HL-60/S4 treated with phorbol 12-myristate 13-acetate at 8.2 ng/mL for 4 days and 3 days (cell line): Measurements from ENCODE around the gene CCDC89.
"Not testable (repeated sequence)": the region's sequence is repeated elsewhere in the genome, so short reads cannot be mapped to it uniquely, and the experiment has no call there.

Experiments
- in situ Hi-C: fragments of 300-500 bp; cut with MboI; formaldehyde crosslinking; loops from 2 replicates; pipeline ENCODE4 v1.15.0; 2022; ENCODE audit warnings: low sequenced_read_pairs

The CCDC89 gene

DNA sequence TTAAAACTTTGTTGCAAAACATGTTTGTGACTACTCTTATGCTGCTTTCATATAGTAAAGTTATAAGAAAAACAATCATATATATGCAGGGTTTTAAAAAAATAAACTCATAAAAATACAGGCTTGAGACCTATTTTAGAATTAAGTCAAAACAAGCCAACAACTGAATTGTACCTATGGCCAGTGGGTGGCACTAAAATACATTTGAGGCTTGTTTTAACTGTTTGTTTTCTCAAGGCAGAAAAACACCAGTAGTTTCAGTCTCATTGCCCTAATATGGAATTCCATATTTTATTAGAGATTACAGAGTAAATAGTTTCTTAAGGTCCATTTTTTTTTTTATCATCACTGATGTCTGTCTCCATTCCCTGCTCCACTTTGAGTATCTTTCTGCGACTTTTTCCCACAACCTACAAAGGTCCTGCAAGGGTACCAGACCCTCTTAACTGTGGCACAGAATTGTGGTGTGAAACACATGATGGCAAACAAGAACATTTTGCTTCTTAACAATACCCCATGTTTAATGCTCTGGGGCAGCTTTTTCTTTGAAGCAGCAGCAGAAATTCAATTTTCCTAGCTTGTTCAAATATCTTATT, 8.5 kb upstream of the CCDC89 start:
- in situ Hi-C loops = no loop called here

DNA sequence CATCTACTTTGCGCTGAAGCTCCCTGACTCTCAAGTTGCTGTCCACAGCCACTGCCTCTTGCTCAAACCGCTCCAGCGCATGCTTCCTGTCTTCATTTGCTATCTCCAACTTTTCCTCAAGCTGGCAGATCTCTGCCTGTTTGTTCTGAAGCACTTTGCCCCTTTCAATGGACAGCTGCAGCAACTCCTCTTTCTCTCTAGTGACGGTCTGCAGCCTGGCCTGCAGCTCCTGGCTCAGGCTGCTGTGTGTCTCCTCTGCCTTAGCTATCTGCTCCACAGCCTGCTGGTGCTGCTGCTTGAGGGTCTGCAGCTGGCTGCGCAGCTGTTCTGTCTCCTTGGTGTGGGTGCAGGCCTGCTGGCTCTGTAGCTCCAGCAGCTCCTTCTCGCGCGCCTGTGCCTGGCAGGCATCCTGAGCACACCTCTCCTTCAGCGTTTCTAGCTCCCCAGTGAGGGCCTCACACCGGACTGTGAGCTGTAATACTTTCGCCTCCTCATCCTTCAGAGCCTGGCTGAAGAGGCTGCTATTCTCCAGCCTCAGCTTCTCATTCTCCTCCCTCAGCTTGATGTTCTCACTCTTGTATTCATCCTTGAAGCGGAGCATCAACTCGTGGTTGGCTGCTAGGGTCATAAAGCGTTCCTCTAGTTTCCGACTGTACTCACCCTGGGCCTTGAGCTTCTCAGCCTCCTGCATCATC, 723 bp downstream of the CCDC89 start:
- in situ Hi-C loops = no loop called here

DNA sequence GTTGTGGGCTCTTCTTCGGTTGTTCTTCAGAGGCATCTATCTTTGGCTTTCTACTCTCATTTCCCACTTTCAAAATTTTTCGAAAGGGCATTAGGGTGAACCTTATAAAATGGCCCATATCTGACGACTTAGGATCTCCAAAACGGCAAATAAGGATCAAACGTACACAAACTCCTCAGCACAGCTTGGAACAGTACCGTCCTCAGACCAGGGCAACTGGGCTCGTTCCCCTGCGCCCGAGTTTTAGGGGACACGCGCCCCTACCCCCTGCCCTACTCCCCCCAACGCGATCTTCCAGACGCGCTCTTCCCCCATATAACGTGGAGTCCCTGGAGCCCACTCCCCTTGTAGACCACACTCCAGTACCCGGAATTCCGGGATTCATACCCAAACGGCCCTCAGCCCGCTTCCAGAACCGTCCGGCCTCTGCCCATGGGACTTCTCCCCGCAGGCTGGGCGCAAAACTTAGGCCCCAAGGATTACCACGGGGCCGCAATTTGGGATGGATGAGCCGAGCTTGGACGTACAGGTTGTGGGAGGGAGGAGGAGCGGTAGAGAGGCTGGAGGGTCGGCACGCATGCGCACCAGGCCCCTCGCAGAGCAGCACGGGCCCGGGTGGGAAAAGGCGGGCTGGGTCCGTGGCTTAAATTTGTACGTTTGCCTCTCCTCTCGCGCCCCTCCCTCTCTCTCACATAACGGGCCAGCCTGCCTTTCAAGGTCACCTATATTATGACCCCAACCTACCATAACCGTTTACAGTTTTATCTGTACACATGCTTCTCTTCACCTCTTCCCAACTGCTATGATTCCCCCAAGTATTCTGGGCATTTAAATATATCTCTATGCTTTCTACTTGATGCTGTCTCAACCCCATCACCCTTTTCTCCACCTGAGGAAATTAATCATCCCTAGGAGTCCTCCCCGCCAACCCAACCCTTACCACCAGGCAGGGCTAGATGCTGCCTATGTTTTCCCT, 3.4 kb downstream of the CCDC89 start:
- in situ Hi-C loops = no loop called here

DNA sequence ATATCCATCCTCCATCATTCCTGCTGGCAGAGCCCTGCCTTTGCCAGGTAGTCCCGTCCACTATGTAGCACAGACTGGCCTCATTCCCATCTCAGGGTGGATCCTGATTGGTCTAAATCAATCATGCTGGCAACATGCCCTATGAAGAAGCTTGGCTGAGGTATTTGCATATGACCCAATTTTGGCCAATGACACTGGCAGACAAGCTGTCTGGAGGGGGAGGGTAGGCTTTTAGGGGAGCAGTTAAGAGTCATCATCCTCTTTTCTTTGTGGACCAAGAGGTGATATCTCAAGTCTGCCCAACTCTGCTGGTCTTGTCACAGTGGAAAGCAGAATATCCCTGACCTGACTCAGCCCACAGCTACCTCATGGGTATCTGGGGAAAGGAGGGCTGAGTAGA, 5.1 kb downstream of the CCDC89 start:
- in situ Hi-C loops = no loop called here

DNA sequence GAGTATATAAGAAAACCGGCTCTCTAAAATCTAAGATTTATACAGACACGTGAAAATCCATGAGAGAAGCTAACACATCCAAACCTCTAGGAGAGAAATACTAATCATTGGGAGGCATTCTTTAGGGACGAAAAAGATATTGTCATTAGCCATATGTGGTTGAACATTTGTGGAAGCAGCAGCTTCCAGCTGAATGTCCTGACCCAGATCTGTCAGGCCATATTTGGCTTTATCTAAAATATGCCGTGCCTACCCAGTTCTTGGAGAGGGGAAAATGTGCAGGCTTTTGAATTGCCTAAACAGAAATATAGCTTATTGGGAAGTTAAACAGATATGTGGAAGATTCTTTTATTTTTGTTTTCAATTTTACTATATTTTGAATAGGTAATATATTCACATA, 6.4 kb downstream of the CCDC89 start:
- in situ Hi-C loops = no loop called here

DNA sequence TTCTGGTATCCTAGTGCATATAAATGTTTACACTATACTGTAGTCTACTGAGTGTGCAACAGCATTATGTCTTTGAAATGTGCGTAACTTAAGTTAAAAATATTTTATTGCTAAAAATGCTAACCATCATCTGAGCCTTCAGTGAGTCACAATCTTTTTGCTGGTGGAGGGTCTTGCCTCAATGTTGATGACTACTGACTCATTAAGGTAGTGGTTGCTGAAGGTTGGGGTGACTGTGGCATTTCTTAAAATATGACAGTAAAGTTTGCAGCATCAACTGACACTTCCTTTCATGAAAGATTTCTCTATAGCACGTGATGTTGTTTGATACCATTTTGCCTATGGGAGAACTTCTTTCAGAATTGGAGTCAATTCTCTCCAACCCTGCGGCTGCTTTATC, 12.6 kb downstream of the CCDC89 start:
- in situ Hi-C loops = no loop called here

DNA sequence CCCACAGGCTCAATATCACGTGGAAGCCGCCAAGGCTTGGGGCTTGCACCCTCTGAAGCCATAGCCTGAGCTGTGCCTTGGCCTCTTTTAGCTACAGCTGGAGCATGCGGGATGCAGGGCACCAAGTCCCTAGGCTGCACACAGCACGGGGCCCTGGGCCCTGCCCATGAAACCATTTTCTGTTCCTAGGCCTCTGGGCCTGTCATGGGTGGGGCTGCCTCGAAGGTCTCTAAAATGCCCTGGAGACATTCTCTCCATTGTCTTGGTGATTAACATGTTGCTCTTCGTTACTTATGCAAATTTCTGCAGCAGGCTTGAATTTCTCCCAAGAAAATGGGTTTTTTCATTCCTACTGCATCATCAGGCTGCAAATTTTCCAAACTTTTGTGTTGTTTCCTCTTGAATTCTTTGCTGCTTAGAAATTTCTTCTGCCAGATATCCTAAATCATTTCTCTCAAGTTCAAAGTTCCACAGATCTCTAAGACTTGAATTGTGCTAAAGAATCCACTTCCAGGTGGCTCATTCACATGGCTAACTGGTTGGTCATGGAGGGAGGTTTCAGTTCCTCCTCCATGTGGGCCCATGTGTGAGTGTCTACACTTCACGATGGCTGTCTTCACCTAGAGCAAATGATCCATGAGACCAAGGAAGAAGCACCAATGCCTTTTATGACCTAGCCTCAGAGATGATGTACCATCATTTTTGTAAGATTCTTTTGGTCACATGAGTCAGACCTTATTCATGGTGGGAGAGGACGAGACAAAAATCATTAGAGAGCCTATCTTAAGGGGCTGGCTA, 13.7 kb downstream of the CCDC89 start:
- in situ Hi-C loops = no loop called here

DNA sequence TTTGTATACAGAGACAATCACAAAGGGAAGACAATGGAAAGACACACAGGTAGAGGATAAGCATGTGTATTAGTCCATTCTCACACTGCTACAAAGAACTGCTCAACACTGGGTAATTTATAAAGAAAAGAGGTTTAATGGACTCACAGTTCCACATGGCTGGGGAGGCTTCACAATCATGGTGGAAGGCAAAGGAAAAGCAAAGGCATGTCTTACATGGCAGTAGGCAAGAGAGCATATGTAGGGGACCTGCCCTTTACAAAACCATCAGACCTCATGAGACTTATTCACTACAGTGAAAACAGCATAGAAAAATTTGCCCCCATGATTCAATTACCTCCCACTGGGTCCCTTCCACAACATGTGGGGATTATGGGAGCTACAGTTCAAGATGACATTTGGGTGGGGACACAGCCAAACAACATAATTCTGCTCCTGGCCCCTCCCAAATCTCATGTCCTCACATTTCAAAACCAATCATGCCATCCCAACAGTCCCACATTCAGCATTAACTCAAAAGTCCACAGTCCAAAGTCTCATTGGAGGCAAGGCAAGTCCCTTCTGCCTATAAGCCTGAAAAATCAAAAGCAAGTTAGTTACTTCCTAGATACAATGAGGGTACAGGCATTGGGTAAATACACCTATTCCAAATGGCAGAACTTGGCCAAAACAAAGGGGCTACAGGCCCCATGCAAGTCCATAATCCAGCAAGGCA, 14.9 kb downstream of the CCDC89 start:
- in situ Hi-C loops = not testable (repeated sequence)

DNA sequence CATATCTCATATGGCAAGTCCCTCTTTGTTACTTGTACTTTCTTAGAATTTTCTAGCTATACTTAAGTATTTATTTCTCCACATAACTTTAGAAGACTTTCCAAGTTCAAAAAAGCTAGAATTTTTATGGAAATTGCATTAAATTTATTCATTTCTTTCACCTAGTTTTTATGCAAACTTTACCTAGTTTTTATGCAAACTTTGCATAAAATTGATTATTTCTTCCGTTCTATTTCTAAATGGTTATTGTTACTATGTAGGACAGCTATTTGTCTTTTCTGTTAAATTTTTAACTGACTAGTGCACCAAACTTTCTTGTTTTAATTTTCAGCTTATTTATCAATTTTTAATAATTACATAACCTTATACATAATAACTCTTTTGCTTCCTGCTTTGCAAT, 17.8 kb downstream of the CCDC89 start:
- in situ Hi-C loops = no loop called here

DNA sequence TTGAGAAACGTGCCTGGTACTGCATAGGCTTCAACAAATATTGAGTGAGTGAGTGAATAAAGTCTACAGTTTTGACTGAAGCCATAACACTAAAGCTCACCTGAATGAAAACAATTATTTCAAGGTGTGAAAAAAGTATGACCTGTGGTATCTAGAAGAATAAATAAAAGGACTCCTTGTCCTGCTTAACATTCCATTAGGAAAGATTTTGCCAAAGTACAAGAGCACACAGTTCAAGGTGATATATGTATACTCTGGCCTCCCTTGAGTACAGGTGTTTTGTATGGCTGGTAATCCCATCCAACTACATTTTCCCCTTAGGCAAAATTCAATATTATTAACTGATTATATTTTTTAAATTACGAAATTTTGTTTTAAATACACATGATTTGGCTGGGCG, 19.3 kb downstream of the CCDC89 start:
- in situ Hi-C loops = no loop called here

DNA sequence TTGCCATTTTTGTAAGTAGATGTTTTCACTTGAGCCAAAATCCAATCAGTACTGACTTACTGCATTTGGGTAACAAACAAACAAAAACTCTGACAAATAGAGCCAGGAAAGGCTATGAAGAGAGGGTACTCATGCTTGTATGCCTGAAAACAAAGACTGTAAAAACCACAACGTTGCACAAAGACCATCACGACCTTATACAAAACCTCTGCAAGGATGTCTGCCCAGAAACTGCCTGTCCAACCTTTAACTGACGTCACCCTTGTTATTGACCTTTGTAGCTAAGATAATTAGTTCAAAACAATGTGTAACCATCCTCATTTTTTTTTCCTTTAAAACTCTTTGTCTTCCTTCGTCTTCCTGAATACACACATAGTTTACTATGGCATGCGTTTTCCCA, 20.3 kb downstream of the CCDC89 start:
- in situ Hi-C loops = no loop called here

DNA sequence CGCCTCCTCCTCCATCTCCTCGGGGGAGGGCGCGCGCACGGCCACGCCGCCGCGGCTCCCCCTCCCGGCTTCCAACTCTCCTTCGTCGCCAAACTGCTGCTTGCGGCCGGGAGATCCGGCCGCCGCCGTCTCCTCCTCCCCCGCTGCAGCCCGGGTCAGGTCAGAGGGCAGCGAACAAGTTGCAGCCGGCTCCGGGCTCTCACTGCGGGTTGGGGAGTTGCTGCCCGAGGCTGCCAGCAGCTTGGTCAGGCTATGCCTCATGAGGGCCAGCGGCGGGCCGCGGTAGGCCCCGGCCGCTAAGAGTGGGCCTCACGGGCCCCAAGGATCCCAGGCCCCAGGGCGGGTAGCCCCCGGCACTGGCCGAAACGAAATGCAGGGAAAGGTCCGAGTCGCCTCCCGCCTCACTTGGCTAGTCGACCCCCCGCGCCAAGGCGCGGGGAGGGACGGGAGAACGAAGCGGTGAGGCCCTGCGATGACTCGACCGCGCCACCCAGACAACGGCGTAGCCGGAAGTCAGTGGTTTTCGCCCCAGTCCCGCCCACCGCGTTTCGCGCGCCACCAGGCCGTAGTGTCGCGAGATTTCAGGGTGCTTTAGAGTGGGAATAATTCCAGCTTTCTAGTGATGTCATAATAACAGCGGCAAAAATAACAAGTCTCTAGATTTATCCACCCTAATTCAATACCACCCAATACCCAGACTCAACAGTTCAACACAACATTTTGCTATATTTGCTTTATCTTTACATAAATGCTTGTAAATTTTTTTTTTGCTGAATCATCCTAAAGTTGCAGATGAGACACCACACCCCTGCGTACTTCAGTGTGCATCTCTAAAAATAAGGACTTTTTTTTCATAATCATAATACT, 21.1 kb downstream of the CCDC89 start, which contains the start of gene CREBZF:
Gene CREBZF (minus strand): TSS at position 515 of the 867 bp plus-strand sequence. CDS start 254 bp downstream, at position 261.
- in situ Hi-C loops = no loop called here

DNA sequence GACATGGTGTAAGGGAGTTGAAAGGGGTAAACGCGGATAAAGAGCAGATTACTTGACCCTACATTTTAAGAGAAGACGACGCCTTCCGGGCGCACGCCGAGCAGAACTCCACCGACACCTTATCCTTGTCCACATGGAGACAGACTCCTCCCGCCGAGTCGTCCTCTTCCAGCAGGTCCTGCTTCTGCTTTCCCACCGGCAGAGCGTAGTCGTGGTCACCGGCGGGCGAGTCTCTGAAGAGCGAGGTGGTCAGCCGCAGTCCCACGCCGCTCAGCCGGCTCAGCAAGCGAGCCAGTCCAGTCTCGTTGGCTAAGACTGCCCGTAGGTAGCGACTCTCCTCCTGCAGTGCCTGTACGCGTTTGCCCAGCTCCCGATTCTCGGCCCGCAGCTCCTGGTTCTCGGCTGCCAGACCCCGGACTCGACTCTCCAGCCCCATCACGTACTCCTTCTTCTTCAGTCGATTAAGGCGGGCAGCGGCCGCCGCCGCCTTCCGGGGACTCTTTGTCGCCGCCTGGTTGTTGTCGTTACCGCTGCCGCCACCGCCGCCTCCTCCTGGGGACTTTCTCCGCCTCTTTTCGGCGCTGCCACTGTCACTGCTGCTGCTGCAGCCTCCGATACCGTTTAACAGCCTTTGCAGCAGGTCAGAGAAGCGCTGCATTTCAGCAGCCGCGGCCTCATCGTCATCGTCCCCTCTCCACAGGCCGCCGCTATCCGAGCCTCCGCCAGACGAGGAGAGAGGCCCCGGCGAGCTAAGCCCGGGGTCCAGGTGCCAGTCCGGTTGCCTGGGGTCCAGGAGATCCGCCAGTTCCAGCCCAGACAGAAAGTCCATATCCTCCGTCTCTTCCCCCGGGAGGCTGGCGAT, 22.0 kb downstream of the CCDC89 start:
- in situ Hi-C loops = no loop called here

DNA sequence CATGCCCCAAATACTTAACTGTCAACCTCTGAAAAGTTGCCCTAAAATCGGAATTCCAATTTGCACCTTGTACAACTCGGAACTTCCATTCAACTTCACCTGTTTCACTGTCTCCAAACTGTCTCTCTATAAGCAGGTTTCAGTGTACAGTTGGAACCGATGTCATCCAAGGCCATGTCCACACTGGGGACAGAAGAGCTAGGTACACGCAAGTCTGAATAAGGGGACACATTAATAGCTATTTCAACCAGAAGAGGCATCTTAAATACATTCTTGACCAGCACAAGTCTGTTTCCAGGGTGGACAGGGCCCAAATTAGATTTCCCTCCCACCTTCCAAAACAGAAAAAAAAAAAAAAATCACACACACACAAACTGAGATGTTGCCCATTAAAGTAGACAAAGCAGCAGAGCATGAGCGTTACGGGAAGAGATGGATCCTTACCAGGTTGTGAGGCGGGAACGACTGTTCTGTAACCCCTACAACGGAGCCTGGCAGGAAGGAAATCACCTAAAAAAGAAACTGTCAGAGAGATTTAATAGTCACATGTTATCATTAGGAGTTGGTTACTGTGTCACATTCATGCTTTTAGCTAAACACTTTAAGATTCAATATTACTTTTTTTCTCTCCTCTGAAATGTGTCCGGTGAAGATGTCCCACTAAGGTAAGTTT, 22.8 kb downstream of the CCDC89 start:
- in situ Hi-C loops = no loop called here

DNA sequence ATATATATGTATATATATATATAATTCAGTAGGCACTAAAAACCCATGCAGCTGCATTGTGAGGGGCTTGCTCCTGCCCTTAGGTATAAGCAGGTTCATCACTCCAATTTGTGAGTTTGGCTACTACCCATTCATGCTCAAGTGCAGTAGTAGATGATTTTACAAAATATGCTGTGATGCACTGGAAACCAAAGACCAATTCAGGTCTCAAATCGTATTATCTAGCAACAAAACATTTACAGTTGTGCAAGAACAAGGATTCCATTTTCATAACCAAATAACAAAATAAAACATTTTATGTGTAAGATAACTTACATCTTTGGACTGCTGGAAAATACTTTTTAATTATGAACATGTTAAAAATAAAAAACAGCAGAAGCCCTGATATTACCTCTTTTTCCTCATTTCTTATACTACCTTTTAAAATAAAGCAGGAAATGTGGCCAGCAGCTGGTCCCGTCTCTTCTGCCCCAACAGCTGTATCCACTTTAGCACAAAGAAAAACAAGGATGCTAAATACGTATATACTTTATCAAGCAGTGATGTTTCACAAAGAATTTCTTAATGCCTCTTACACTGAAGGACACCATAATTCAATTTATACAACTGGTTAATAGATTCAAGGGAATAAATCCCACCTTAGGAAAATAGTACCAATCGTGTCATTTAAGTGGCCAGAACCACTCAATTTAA, 23.9 kb downstream of the CCDC89 start:
- in situ Hi-C loops = no loop called here

DNA sequence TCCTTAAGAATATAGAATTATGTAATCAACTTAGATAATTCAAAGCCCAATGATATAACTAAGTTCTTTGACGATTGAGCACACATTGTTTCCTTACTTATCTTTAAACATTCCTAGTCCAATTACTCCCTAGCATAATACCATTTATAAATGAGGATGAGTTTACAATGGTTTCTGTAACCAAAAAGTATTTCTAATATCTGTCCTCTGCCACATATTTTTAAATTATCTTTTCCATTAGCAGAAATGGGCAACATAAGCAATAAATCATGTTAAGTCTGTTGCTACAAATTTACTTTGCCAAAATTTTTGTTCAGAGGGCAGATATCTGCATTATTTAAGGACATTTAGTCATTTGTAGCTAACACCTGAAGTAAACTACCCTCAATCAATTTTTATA, 27.8 kb downstream of the CCDC89 start:
- in situ Hi-C loops = no loop called here

DNA sequence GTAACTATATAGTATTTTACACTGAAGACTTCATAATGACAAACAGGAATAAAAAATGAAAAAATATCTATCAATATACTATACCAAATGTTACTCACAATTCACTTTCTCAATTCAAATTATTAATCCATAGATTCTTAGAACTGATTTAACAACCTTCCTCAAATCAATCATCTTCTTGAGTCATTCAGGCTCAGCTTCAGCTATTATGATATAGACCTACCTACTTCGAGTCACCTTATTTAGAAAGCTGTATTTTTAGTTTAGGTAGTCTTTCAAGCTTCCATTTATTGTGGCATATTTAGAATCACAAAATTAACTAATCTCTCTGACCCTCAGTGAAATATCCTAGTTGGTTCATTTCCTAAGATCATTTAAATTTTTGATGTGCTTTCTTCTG, 29.2 kb downstream of the CCDC89 start:
- in situ Hi-C loops = no loop called here
